SU-DHL-6 (cell line): Measurements from ENCODE around the gene BAG3.

Experiments
- CTCF ChIP-seq: fragments of 200-600 bp; sonication (generic); IDR thresholded peaks from one replicate; pipeline ENCODE4 v1.5.1; 2017; ENCODE audit warnings: antibody characterized with exemption, mild to moderate bottlenecking, low read length, moderate library complexity; ENCODE audit not compliant: insufficient read depth, poor library complexity, severe bottlenecking
- EZH2phosphoT487 ChIP-seq: fragments of 200-600 bp; sonication (generic), shearing (Covaris generic); conservative IDR thresholded peaks from 2 replicates; pipeline ENCODE4 v1.6.1; 2018; ENCODE audit warnings: mild to moderate bottlenecking, antibody characterized with exemption, low read length, moderate library complexity, mixed read lengths

GRCh38 chr10:119619215-119619614 is 32.0 kb upstream of the BAG3 start:
- TF ChIP-seq CTCF (no peak), EZH2phosphoT487 (no peak)
